Measurements from ENCODE around the gene MESP2. TPM values are rescaled to one million over a fixed set of nuclear protein-coding genes. Genes with fewer than 3 reads are reported as not detected.

The MESP2 gene
- total RNA-seq, 1 experiment from 2014 or later: 1.1 TPM

Other genes starting within 250 kb of the MESP2 start
- gene TICRR, start 200.9 kb upstream of the MESP2 start, total RNA-seq (2021; ENCODE audit: unreplicated experiment): 20.5 TPM
- 6.5 TPM for gene KIF7, start 120.9 kb upstream of the MESP2 start, total RNA-seq (2021; ENCODE audit: unreplicated experiment)
- 0.44 TPM for gene PLIN1, start 97.0 kb upstream of the MESP2 start, total RNA-seq (2021; ENCODE audit: unreplicated experiment)
- gene PEX11A, start 85.6 kb upstream of the MESP2 start, total RNA-seq (2021; ENCODE audit: unreplicated experiment): 6.2 TPM
- 0.18 TPM for gene WDR93, start 85.5 kb upstream of the MESP2 start, total RNA-seq (2021; ENCODE audit: unreplicated experiment)
- 6.4 TPM for gene MESP1, start 25.1 kb upstream of the MESP2 start, total RNA-seq (2021; ENCODE audit: unreplicated experiment)
- gene ANPEP, start 38.5 kb downstream of the MESP2 start, total RNA-seq (2021; ENCODE audit: unreplicated experiment): 183 TPM
- 24.6 TPM for gene AP3S2, start 117.7 kb downstream of the MESP2 start, total RNA-seq (2021; ENCODE audit: unreplicated experiment)
- gene ARPIN, start 136.6 kb downstream of the MESP2 start, total RNA-seq (2021; ENCODE audit: unreplicated experiment): 6.3 TPM
- 15.8 TPM for gene ZNF710, start 225.0 kb downstream of the MESP2 start, total RNA-seq (2021; ENCODE audit: unreplicated experiment)